Anterior cingulate cortex (tissue), 58 donors: ENCODE data around the gene CTNNAL1.
"Not testable (repeated sequence)": the region's sequence is repeated elsewhere in the genome, so short reads cannot be mapped to it uniquely, and the experiment has no call there.

Experiments used
- DNase-seq, 58 donors: peaks; one replicate each; lab custom pipeline; 2025; lab: John Stamatoyannopoulos, UW

The CTNNAL1 gene

GRCh38 chr9:108996643-108997042 is 16.7 kb downstream of the CTNNAL1 start:
- DNase-seq = no peak

DNA sequence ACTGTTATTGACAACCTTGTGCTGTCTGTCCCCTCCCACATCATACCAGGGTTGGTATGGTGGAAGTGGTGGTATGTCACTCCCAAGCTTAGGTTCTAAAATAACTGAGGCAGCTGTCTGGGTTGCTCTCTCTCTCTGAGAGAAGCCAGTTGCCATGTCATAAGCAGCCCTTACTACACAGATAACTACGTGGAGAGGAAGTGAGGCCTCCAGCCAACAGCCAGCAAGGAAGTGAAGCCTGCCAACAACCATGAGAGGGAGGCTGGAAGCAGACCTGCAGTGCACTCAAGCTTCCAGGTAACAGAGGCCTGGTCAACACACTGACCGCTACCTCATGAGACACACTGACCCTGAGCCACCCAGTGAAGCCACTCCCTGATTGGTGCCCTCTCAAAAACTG is 18.6 kb downstream of the CTNNAL1 start:
- DNase-seq = no peak

DNA sequence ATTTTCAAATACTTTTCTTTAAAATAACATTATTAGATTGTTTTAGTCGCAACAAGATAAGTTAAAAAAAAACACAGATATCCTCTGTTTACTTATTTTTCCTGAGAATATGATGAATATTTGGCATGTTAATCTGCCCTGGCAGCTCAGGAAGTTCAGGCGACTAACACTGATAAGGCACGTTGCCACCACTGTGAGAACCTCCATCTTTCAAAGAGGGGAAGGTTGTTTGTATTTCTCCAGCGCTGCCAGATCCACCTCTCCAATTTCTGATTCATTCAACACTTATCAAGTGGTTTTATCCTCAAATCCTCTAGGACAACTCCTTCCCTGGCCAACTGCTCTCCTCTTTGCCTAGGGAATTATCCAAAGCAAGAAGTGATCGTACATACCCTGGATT is 21.8 kb downstream of the CTNNAL1 start:
- no peak for DNase-seq

DNA sequence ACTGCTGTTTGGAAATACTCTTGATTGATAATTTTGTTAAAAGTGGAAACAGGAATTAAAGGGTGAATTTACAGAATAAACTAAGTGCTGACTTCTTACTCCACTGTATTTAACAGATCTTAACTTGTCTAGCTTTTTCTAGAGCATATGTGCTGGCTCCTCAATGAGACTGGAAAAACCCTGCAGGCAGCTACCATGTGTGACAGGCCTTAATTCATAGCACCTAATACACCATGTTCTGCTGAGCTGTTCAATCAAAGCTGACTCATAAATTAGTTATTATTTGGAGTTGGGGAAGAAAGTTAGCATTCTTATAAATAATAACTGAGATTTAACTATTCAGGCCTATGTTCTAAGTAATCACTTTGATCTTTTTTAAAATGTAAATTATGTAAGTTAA is 29.4 kb downstream of the CTNNAL1 start:
- no peak for DNase-seq

DNA sequence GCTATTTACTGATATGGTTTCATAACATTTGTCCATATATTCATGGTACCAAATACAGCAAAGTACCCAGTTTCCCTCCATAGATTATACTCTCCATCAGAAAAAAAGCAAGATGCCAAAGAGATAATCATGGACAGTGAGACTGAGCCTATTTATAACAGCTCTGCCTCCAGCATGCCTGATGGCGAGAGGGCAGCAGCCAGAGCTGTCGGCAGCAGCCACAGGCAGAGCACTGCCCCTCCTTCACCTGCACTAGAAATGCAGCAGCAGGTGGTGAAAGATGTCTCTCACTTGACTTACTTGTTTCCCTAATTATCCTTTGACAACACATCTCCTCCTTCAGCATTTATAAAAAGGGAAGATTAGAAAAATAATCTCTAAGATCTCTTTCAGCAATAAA is 32.4 kb downstream of the CTNNAL1 start:
- no peak for DNase-seq

- DNase-seq = no peak
Measured at GRCh38 chr9:108978205-108978604, 35.1 kb downstream of the CTNNAL1 start.

DNA sequence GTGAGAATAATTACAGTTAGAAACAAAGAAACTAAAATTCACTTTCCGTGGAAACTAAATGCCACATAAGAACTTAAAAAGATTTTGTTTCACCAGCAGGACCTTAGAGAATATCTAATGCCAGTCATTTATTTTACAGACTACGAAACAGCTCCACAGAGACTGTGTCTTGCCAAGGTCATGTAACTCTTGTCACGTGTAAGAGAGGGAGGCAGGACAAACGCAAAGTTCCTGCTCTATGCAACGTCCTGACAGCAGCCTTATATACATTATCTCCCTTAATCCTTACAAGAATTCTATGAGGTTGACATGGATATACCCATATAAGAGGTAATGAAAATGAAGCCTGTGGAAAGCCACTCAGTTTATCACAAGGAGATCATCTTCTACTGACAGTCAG is 39.4 kb downstream of the CTNNAL1 start:
- DNase-seq = no peak

GRCh38 chr9:108972626-108973209 is 40.6 kb downstream of the CTNNAL1 start:
- DNase-seq = no peak

- no peak for DNase-seq
Measured at GRCh38 chr9:108972186-108972585, 41.1 kb downstream of the CTNNAL1 start.

- not testable (repeated sequence) for DNase-seq
Measured at GRCh38 chr9:108971392-108971791, 41.9 kb downstream of the CTNNAL1 start.

GRCh38 chr9:108967916-108968315 is 45.4 kb downstream of the CTNNAL1 start:
- DNase-seq = peak in 8 of 58 donors; percentile 1 to 72 (median 12)

- DNase-seq = no peak
Measured at GRCh38 chr9:108963459-108964143, 49.7 kb downstream of the CTNNAL1 start.

GRCh38 chr9:108961151-108961550 is 52.1 kb downstream of the CTNNAL1 start:
- DNase-seq = no peak

GRCh38 chr9:108960331-108960730 is 53.0 kb downstream of the CTNNAL1 start:
- no peak for DNase-seq

DNA sequence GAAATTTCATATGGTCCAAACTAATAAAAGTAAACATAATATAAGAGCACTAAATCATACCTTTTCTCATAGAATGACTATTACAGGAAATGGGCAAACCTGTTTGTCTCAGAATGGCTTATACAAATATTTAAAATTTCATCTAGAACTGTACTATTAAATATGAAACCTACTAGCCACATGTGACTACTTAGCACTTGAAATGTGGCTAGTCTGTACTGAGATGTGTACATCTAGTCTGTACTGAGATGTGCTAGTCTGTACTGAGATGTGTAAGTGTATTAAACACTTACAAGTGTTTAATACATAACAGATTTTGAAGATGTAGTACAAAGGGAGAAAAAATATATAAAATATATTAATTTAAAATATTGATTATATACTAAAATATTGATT is 56.7 kb downstream of the CTNNAL1 start:
- no peak for DNase-seq

GRCh38 chr9:108956022-108956630 is 57.2 kb downstream of the CTNNAL1 start:
- DNase-seq = no peak

DNA sequence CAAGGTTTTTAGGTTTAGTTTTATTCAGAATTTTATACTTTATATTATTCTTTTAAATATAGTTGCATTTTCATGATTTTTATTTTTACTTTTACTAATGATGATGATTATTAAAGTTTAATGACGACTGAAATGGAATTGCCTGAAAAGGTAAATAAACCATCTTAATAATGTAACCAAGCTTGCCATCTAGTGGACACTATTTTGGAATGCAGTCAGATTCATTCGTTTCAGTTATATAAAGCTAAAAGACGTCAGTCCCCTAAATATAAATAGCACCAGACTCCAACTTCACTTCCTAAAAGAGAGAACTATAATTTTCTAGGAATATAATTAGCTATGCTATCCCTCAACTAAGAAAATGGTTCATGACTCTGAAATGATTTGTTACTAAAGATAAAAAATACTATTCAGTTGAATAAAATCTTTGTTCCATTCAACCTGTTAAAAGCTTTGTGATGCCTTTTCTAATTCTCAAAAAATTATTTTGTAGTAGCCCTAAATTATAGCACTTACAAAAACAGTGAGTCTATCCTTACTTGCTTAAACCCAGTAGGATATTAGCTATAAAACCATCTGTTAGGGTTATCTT is 59.2 kb downstream of the CTNNAL1 start:
- DNase-seq = peak in 1 of 58 donors; percentile 35

DNA sequence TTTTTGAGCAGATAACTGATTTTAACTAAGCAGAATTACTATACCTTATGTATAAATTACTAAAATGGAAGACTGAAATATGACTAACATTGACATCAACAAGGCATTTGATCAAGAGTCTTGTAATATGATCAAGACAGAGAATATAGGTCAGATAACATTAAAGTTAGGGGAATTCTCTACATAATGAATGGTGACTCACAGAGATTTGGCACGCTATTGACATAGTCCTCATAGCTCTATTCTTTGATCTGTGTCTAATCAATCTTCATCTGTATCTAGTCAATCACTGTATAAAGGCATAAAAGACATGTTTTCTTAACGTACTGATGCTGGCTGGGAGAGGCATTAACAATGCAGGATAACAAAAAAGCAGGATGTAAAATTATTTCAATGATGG is 61.7 kb downstream of the CTNNAL1 start:
- DNase-seq = no peak

- no peak for DNase-seq
Measured at GRCh38 chr9:108950168-108950567, 63.1 kb downstream of the CTNNAL1 start.

DNA sequence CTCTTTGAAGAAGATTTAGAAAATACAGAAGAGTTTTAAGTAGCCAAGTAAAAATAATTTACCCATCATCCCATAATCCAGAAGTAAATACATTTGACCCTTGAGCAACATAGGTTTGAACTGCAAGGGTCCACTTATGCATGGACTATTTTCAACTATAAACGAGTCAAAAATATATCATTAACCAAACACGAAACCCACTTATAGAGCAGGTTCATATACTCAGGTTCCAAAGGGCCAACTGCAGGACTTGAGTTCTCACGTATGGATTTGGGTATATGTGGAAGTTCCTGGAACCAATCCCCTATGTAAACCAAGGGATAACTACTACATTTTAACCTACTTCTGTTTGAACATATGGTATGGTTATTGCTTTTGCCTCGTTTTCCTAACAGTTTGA is 73.3 kb downstream of the CTNNAL1 start:
- no peak for DNase-seq

GRCh38 chr9:108937561-108938305 is 75.6 kb downstream of the CTNNAL1 start:
- DNase-seq = no peak
